OCI-LY3 (cell line): ENCODE results near the gene GIPC2.

Experiments
- CTCF ChIP-seq: fragments of 200-600, 300-600 bp; sonication (generic); IDR thresholded peaks from 2 replicates; pipeline ENCODE4 v1.5.1; 2014; ENCODE audit warnings: antibody characterized with exemption, low read length, low read depth
- EZH2phosphoT487 ChIP-seq: fragments of 200-600 bp; shearing (Covaris generic); IDR thresholded peaks from 2 replicates; pipeline ENCODE4 v1.6.1; 2018; ENCODE audit warnings: antibody characterized with exemption, mixed run types, low read depth

- no peak for TF ChIP-seq CTCF
- TF ChIP-seq EZH2phosphoT487: no peak
These were observed at the start of gene GIPC2 for GRCh38 chr1:78045926-78046778.
